ENCODE data around the gene KIAA1671.

- TF ChIP-seq CTCF (conservative IDR thresholded peaks at IDR 0.05) (no peak), ZFX (IDR thresholded peaks at IDR 0.05) (no peak)
These were observed 73.2 kb downstream of the KIAA1671 start for GRCh38 chr22:25025491-25026400.
